ENCODE measurements around the gene MSX1. TPM values are rescaled to one million over a fixed set of nuclear protein-coding genes. Genes with fewer than 3 reads are reported as not detected.

MSX1 gene
- total and polyA plus RNA-seq, 2 of the 8 experiments (the other 6 are each of a cell fraction or from before 2014, with no cell fraction given), result 0.47 TPM; not detected in 1

DNA sequence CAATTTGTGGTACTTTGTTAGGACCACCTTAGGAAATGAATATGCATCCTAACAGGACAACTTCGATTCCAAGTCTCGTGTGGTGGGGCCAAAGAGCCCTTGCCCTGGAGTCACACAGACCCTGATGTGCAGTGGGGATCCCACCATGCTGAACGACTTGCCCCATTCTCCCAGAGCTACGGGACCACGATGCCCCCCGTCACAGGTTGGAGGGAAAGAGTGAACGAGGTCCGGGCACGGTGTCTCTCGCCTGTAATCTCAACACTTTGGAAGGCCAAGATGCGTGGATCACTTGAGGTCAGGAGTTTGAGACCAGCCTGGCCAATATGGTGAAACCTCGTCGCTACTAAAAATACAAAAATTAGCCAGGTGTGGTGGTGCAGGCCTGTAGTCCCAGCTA, 14.4 kb upstream of the MSX1 start (continued):
- no peak for TF ChIP-seq EP300 (IDR thresholded peaks at IDR 0.05; ENCODE audit: borderline replicate concordance in 1 of 2, low read depth in 2 of 2, low read length in 2 of 2)
- no peak for TF ChIP-seq TAF7 (optimal IDR thresholded peaks at IDR 0.05; ENCODE audit: borderline replicate concordance, low read depth, low read length)
- TF ChIP-seq FOSL1 (IDR thresholded peaks at IDR 0.05; ENCODE audit: insufficient read depth, low read depth, low read length), result no peak
- no peak for TF ChIP-seq RAD21 (IDR thresholded peaks at IDR 0.05 in 1 of 2, conservative IDR thresholded peaks at IDR 0.05 in 1 of 2; ENCODE audit: low read depth in 2 of 2, low read length in 2 of 2)
- TF ChIP-seq RBBP5 (IDR thresholded peaks at IDR 0.05; ENCODE audit: borderline replicate concordance, low read depth, low read length), result no peak
- no peak for TF ChIP-seq KDM5A (IDR thresholded peaks at IDR 0.05; ENCODE audit: low read length)
- TF ChIP-seq TAF1 (IDR thresholded peaks at IDR 0.05; ENCODE audit: low read depth, low read length), result no peak
- TF ChIP-seq SIRT6 (IDR thresholded peaks at IDR 0.05; ENCODE audit: low read length), result no peak
- TF ChIP-seq PHF8 (conservative IDR thresholded peaks at IDR 0.05; ENCODE audit: low read depth, low read length), result no peak
- no peak for TF ChIP-seq BACH1 (IDR thresholded peaks at IDR 0.05; ENCODE audit: low read length)
- TF ChIP-seq CTBP2 (IDR thresholded peaks at IDR 0.05; ENCODE audit: borderline replicate concordance, insufficient read depth, insufficient read length, low read length), result no peak
- TF ChIP-seq, protein P1, sequence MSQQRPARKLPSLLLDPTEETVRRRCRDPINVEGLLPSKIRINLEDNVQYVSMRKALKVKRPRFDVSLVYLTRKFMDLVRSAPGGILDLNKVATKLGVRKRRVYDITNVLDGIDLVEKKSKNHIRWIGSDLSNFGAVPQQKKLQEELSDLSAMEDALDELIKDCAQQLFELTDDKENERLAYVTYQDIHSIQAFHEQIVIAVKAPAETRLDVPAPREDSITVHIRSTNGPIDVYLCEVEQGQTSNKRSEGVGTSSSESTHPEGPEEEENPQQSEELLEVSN (IDR thresholded peaks at IDR 0.05), result no peak
- TF ChIP-seq SP4 (IDR thresholded peaks at IDR 0.05; ENCODE audit: low read length), result no peak
- no peak for TF ChIP-seq SUZ12 (IDR thresholded peaks at IDR 0.05; ENCODE audit: low read length)
